CD14-positive monocyte (primary cell): ENCODE results near the gene MDM4. TPM values are rescaled to one million over a fixed set of nuclear protein-coding genes. Genes with fewer than 3 reads are reported as not detected.

ENCODE experiments used
- DNase-seq, 3 donors: peaks; one replicate each; pipeline ENCODE4 v3.0.0-alpha.2; 2011 to 2022
- H2AFZ ChIP-seq: 2 replicates; pipeline ENCODE4 v1.6.0; 2012; ENCODE audit warnings: mild to moderate bottlenecking, low read depth, low read length, inconsistent platforms; ENCODE audit not compliant: insufficient read depth, poor library complexity, severe bottlenecking
- H3K27ac ChIP-seq, 2 donors: 1 replicate in 1 of 2; 2 replicates in 1 of 2; pipeline ENCODE4 v1.5.1; 2012 to 2013; ENCODE audit warnings: low read length in 2 of 2, control low read depth in 1 of 2, inconsistent platforms in 1 of 2, low read depth in 1 of 2, mild to moderate bottlenecking in 1 of 2
- H3K27me3 ChIP-seq, 2 donors: one replicate each; pipeline versions ENCODE4 v1.6.0 to v1.6.1; 2011 to 2013; ENCODE audit warnings: low read length in 2 of 2; ENCODE audit not compliant: control insufficient read depth in 2 of 2, insufficient read depth in 2 of 2
- H3K36me3 ChIP-seq, 2 donors: replicated peaks in 1 of 2; 1 replicate in 1 of 2; 2 replicates in 1 of 2; pipeline versions ENCODE4 v1.5.1 to v1.6.1; 2012 to 2013; ENCODE audit warnings: low read length in 2 of 2, control low read depth in 1 of 2, inconsistent platforms in 1 of 2, mild to moderate bottlenecking in 1 of 2; ENCODE audit not compliant: insufficient read depth in 2 of 2, control insufficient read depth in 1 of 2
- H3K4me1 ChIP-seq, 2 donors: 1 replicate in 1 of 2; 2 replicates in 1 of 2; pipeline versions ENCODE4 v1.5.1 to v1.6.1; 2012 to 2013; ENCODE audit warnings: low read length in 2 of 2, control low read depth in 1 of 2, inconsistent platforms in 1 of 2, mild to moderate bottlenecking in 1 of 2, moderate library complexity in 1 of 2; ENCODE audit not compliant: insufficient read depth in 2 of 2, control insufficient read depth in 1 of 2
- H3K4me2 ChIP-seq: replicated peaks from 2 replicates; pipeline ENCODE3; 2012; ENCODE audit warnings: low read length, moderate library complexity, mild to moderate bottlenecking; ENCODE audit not compliant: poor library complexity, severe bottlenecking; ENCODE audit errors: extremely low read depth
- H3K4me3 ChIP-seq, 3 experiments: fragments of 200-600 bp in 1 of 3; sonication (generic) in 1 of 3; replicated peaks in 1 of 3; 1 replicate in 2 of 3; 2 replicates in 1 of 3; pipeline ENCODE4 v1.5.1; 2011 to 2013; ENCODE audit warnings: low read length in 3 of 3, mild to moderate bottlenecking in 3 of 3, control low read depth in 2 of 3, low read depth in 2 of 3, inconsistent platforms in 1 of 3, moderate library complexity in 1 of 3
- H3K79me2 ChIP-seq: 2 replicates; pipeline ENCODE4 v1.6.0; 2012; ENCODE audit warnings: mild to moderate bottlenecking, control low read depth, inconsistent platforms, low read length, moderate library complexity; ENCODE audit not compliant: insufficient read depth
- H3K9ac ChIP-seq: 2 replicates; pipeline ENCODE4 v1.6.0; 2017; ENCODE audit warnings: low read length, mild to moderate bottlenecking; ENCODE audit not compliant: insufficient read depth, poor library complexity, severe bottlenecking
- H3K9me3 ChIP-seq, 2 donors: replicated peaks in 1 of 2; 1 replicate in 1 of 2; 2 replicates in 1 of 2; pipeline versions ENCODE4 v1.5.1 to v1.6.1; 2012 to 2013; ENCODE audit warnings: low read length in 2 of 2, control low read depth in 1 of 2; ENCODE audit not compliant: control insufficient read depth in 1 of 2, insufficient read depth in 1 of 2
- H4K20me1 ChIP-seq: 2 replicates; pipeline ENCODE4 v1.6.0; 2012; ENCODE audit warnings: mild to moderate bottlenecking, low read length, control low read depth, moderate library complexity; ENCODE audit not compliant: insufficient read depth
- H3K27ac Mint-ChIP-seq, 7 donors: one replicate each; pipeline ENCODE4 v1.8.0; 2020; ENCODE audit warnings: mild to moderate bottlenecking in 7 of 7, mixed read lengths in 7 of 7, moderate library complexity in 6 of 7, inconsistent platforms in 2 of 7
- H3K27me3 Mint-ChIP-seq, 3 donors: one replicate each; pipeline ENCODE4 v1.8.0; 2021 to 2022; ENCODE audit warnings: low read depth in 3 of 3, mild to moderate bottlenecking in 3 of 3, mixed read lengths in 3 of 3, moderate library complexity in 3 of 3, inconsistent platforms in 1 of 3
- H3K36me3 Mint-ChIP-seq, 2 donors: one replicate each; pipeline ENCODE4 v1.8.0; 2020; ENCODE audit warnings: mixed read lengths in 2 of 2, inconsistent platforms in 1 of 2, mild to moderate bottlenecking in 1 of 2
- H3K4me1 Mint-ChIP-seq: one replicate; pipeline ENCODE4 v1.8.0; 2020; ENCODE audit warnings: mild to moderate bottlenecking, mixed read lengths
- H3K4me3 Mint-ChIP-seq, 2 donors: one replicate each; pipeline ENCODE4 v1.8.0; 2020; ENCODE audit warnings: mild to moderate bottlenecking in 2 of 2, mixed read lengths in 2 of 2, moderate library complexity in 1 of 2
- H3K9me3 Mint-ChIP-seq, 7 donors: one replicate each; pipeline ENCODE4 v1.8.0; 2020 to 2022; ENCODE audit warnings: mixed read lengths in 7 of 7, mild to moderate bottlenecking in 6 of 7, moderate library complexity in 6 of 7, inconsistent platforms in 2 of 7
- WGBS: methylation state at CpG from one replicate; pipeline ENCODE4 v1.1.5; 2013; ENCODE audit warnings: missing lambda C conversion rate; ENCODE audit not compliant: insufficient coverage; 5-methylcytosine and 5-hydroxymethylcytosine counted together
- intact Hi-C, 2 donors: fragments of 100-400 bp; cut with micrococcal nuclease; formaldehyde crosslinking; loops; one replicate each; pipeline versions ENCODE4 v1.15.0 to v1.15.1; 2023
- polyA plus RNA-seq, 3 donors: library from polyadenylated mRNA; depleted of rRNA in 1 of 3; unstranded in 2 of 3; stranded (reverse) in 1 of 3; fragments of 300-500 nt in 2 of 3; fragments of >200 nt in 1 of 3; fragmentation: Illumina TruSeq in 2 of 3; gene quantifications; 1 replicate in 2 of 3; 2 replicates in 1 of 3; pipeline ENCODE4 v1.2.3, GENCODE V29; 2012 to 2021
- TF ChIP-seq, protein P1 (sequence below): fragments of 200-600 bp; IDR thresholded peaks from one replicate; pipeline ENCODE4 v1.8.0; 2022; ENCODE audit warnings: antibody characterized with exemption, mild to moderate bottlenecking

The MDM4 gene
- polyA plus RNA-seq, 3 donors = 7.8 to 37.0 (median 10.2) TPM

DNA sequence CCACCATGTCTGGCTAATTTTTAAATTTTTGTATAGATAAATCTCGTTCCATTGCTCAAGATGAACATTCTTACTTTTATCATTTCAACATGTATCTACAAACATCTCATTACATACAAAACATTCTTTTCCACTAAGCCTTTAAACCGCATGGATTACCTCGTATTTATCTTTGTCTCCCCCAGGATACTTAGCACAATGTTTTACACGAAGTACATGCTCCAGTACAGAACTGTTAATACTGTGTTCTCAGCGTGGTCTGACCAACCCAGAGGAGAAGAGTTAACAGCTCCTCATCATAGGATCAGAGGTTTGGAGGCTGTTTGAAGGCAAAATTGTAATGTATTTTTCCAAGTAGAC is 29.0 kb upstream of the MDM4 start:
- H3K36me3 ChIP-seq = no peaks in the 10 kb centered on the region
- H3K4me1 Mint-ChIP-seq = peaks cover 16% of the 10 kb centered on the region
- H3K36me3 Mint-ChIP-seq = peaks cover 0 to 2% of the 10 kb centered on the region in 2 donors
- no peaks in the 10 kb centered on the region for H3K9me3 ChIP-seq
- TF ChIP-seq, protein P1, sequence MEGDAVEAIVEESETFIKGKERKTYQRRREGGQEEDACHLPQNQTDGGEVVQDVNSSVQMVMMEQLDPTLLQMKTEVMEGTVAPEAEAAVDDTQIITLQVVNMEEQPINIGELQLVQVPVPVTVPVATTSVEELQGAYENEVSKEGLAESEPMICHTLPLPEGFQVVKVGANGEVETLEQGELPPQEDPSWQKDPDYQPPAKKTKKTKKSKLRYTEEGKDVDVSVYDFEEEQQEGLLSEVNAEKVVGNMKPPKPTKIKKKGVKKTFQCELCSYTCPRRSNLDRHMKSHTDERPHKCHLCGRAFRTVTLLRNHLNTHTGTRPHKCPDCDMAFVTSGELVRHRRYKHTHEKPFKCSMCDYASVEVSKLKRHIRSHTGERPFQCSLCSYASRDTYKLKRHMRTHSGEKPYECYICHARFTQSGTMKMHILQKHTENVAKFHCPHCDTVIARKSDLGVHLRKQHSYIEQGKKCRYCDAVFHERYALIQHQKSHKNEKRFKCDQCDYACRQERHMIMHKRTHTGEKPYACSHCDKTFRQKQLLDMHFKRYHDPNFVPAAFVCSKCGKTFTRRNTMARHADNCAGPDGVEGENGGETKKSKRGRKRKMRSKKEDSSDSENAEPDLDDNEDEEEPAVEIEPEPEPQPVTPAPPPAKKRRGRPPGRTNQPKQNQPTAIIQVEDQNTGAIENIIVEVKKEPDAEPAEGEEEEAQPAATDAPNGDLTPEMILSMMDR = no peak
- H3K4me3 ChIP-seq = no peak overlapping the region
- intact Hi-C loops = no loop called here
- peaks cover under 1 to 5% (median 3%) of the 10 kb centered on the region in 3 donors for H3K27me3 Mint-ChIP-seq
- H3K27me3 ChIP-seq = no peaks in the 10 kb centered on the region
- H3K27ac ChIP-seq = no peak overlapping the region
- H3K4me3 Mint-ChIP-seq = no peak overlapping the region
- peaks cover 4 to 5% of the 10 kb centered on the region in 2 donors for H3K4me1 ChIP-seq
- no peak overlapping the region for H3K9ac ChIP-seq
- H3K9me3 Mint-ChIP-seq = no peaks in the 10 kb centered on the region
- no peak overlapping the region for H3K27ac Mint-ChIP-seq
- no peak for DNase-seq
- no peak overlapping the region for H3K4me2 ChIP-seq
- H3K79me2 ChIP-seq = no peaks in the 10 kb centered on the region
- WGBS = 100% methylated on average over 3 of the region's 5 CpGs
- H4K20me1 ChIP-seq = no peaks in the 10 kb centered on the region
- no peak overlapping the region for H2AFZ ChIP-seq

DNA sequence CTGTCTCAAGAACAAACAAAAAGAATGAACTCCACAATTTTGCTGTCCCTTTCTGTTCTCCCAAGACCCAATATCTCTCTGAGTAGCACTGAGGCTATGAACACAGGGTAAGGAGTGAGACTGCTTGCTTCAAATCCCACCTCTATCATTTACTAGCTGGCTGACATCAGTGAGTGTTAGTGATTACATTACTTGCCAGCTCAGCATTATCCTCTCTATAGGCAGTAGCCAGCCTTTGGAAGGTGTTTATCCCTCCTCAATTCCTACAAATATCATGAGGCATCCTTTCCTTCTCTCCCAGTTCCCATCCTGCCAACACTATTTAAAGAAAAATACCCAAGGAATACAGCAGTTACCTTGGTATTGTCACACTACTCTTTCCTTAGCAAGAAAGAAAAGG is 24.6 kb upstream of the MDM4 start:
- Histone ChIP-seq H3K4me2 (no peak overlapping the region), H4K20me1 (no peaks in the 10 kb centered on the region), H3K4me3 (no peak overlapping the region), H2AFZ (no peak overlapping the region), H3K9ac (no peak overlapping the region), H3K27ac (no peak overlapping the region), H3K79me2 (no peaks in the 10 kb centered on the region), H3K4me1 (peaks cover 23 to 27% of the 10 kb centered on the region in 2 donors), H3K36me3 (no peaks in the 10 kb centered on the region), H3K27me3 (peaks cover 9 to 11% of the 10 kb centered on the region in 2 donors), H3K9me3 (no peaks in the 10 kb centered on the region)
- peaks cover 35% of the 10 kb centered on the region for H3K4me1 Mint-ChIP-seq
- TF ChIP-seq, protein P1 = no peak
- intact Hi-C loops = no loop called here
- no peak overlapping the region for H3K4me3 Mint-ChIP-seq
- peaks cover 0 to 2% (median 0%) of the 10 kb centered on the region in 7 donors for H3K9me3 Mint-ChIP-seq
- H3K36me3 Mint-ChIP-seq = peaks cover 3 to 9% of the 10 kb centered on the region in 2 donors
- no peak for DNase-seq
- no peak overlapping the region for H3K27ac Mint-ChIP-seq
- H3K27me3 Mint-ChIP-seq = peaks cover 23 to 29% (median 28%) of the 10 kb centered on the region in 3 donors
